Measurements from ENCODE around the gene FPGS.

Gene FPGS

DNA sequence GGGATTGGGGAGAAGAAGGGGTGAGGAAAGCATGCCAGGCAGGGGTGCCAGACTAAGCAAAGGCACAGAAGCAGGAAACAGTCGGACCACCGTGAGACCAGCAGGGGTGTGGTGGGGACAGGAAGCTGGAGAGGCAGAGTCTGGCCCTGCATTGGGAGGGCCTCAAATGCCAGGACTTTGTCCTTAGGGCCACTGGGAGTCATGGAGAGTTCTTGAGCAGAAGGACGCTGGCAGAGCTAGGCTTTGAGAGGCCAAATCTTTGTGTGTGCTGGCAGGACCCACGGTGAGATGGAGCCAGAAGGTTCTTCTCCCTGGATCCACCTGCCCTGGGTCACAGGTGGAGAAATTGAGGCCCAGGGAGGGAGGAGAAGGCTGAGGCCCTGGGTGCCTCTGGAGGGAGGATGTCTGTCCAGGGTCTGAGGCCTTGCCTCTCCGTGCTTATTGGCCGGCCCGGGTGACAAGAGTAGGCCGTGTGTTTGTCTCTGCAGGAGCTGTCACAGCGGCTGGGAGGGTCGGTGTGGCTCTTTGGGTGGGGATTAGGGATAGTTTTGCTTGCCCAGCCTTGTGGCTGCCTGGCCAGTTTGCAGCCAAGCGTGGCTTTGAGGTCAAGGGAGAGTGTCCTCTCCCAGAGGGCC is 53.5 kb downstream of the FPGS start:
- H3K79me2 ChIP-seq (ENCODE audit: insufficient read depth, low read length), result no peaks in the 10 kb centered on the region
- no peaks in the 10 kb centered on the region for H3K9me3 ChIP-seq (ENCODE audit: insufficient read depth, low read length, severe bottlenecking)
- H2AFZ ChIP-seq (ENCODE audit: low read depth, low read length), result no peak overlapping the region
- TF ChIP-seq, protein P1, sequence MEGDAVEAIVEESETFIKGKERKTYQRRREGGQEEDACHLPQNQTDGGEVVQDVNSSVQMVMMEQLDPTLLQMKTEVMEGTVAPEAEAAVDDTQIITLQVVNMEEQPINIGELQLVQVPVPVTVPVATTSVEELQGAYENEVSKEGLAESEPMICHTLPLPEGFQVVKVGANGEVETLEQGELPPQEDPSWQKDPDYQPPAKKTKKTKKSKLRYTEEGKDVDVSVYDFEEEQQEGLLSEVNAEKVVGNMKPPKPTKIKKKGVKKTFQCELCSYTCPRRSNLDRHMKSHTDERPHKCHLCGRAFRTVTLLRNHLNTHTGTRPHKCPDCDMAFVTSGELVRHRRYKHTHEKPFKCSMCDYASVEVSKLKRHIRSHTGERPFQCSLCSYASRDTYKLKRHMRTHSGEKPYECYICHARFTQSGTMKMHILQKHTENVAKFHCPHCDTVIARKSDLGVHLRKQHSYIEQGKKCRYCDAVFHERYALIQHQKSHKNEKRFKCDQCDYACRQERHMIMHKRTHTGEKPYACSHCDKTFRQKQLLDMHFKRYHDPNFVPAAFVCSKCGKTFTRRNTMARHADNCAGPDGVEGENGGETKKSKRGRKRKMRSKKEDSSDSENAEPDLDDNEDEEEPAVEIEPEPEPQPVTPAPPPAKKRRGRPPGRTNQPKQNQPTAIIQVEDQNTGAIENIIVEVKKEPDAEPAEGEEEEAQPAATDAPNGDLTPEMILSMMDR (IDR thresholded peaks at IDR 0.05; ENCODE audit: borderline replicate concordance, extremely low read depth, low read length, poor library complexity, severe bottlenecking), result no peak
- TF ChIP-seq EZH2 (IDR thresholded peaks at IDR 0.05; ENCODE audit: borderline replicate concordance, low read depth, low read length, severe bottlenecking), result no peak
- H3K4me3 ChIP-seq (ENCODE audit: low read depth in 1 of 2, low read length in 2 of 2), result no peak overlapping the region
- H3K27me3 ChIP-seq (ENCODE audit: insufficient read depth, low read length, poor library complexity), result no peaks in the 10 kb centered on the region
- H3K27ac ChIP-seq (ENCODE audit: low read length), result no peak overlapping the region
- no peaks in the 10 kb centered on the region for H3K36me3 ChIP-seq (ENCODE audit: insufficient read depth, low read length)
- ATAC-seq (ENCODE audit: insufficient read depth, low read depth), result no peak
- H4K20me1 ChIP-seq (ENCODE audit: insufficient read depth, low read length), result no peaks in the 10 kb centered on the region
- no peaks in the 10 kb centered on the region for H3K4me1 ChIP-seq (ENCODE audit: insufficient read depth, low read length)
- no peak for DNase-seq
- H3K4me2 ChIP-seq (ENCODE audit: insufficient read depth, low read length), result no peak overlapping the region
- no peak overlapping the region for H3K9ac ChIP-seq (ENCODE audit: low read depth, low read length)

DNA sequence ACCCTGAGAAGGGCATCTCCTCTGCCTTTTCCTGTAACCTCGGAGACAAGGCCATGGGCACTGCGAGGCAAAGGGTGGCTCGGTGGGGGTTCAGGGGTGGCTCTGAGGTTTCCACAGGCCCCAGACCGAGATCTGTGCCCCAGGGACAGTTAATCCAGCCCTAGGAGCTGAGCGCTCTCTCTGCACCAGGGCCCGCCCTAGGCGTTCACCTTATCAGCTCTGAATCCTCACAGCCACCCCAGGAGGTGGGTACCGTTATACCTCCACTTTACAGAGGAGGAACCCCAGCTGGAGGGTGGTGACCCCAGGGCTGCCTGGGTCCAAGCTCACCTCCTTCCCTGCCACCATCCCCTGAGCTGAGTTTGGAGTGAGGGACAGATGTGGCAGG is 54.0 kb downstream of the FPGS start:
- ATAC-seq (ENCODE audit: insufficient read depth, low read depth) (no peak), DNase-seq (no peak)
- H3K9ac ChIP-seq (ENCODE audit: low read depth, low read length), result no peak overlapping the region
- no peak overlapping the region for H3K4me3 ChIP-seq (ENCODE audit: low read depth in 1 of 2, low read length in 2 of 2)
- H3K27ac ChIP-seq (ENCODE audit: low read length), result no peak overlapping the region
- H3K4me1 ChIP-seq (ENCODE audit: insufficient read depth, low read length), result peaks cover 5% of the 10 kb centered on the region
- H3K27me3 ChIP-seq (ENCODE audit: insufficient read depth, low read length, poor library complexity), result no peaks in the 10 kb centered on the region
- TF ChIP-seq, protein P1 (IDR thresholded peaks at IDR 0.05; ENCODE audit: borderline replicate concordance, extremely low read depth, low read length, poor library complexity, severe bottlenecking), result no peak
- TF ChIP-seq EZH2 (IDR thresholded peaks at IDR 0.05; ENCODE audit: borderline replicate concordance, low read depth, low read length, severe bottlenecking), result no peak
- H3K36me3 ChIP-seq (ENCODE audit: insufficient read depth, low read length), result no peaks in the 10 kb centered on the region
- no peak overlapping the region for H3K4me2 ChIP-seq (ENCODE audit: insufficient read depth, low read length)
- H2AFZ ChIP-seq (ENCODE audit: low read depth, low read length), result no peak overlapping the region
- H4K20me1 ChIP-seq (ENCODE audit: insufficient read depth, low read length), result no peaks in the 10 kb centered on the region
- no peaks in the 10 kb centered on the region for H3K79me2 ChIP-seq (ENCODE audit: insufficient read depth, low read length)
- H3K9me3 ChIP-seq (ENCODE audit: insufficient read depth, low read length, severe bottlenecking), result no peaks in the 10 kb centered on the region

DNA sequence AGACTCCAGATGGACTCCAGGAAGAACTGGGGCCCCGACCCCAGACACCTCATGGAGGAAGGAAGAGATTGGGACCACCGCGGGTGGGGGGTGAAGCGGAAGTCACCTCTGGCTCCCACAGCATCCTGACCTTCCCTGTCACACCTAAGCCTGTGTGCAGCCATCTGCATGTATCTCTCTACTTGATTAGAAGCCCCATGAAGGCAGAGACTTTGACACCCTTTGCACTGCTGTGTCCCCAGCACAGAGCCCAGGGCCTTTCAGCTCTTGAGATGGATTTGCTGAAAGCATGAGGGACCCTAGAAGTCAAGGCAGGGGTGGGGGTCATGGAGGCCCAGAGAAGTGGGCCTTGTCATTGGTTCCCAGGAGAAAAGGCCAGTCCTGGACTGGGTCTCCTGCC is 54.6 kb downstream of the FPGS start:
- no peak overlapping the region for H3K4me2 ChIP-seq (ENCODE audit: insufficient read depth, low read length)
- no peaks in the 10 kb centered on the region for H3K79me2 ChIP-seq (ENCODE audit: insufficient read depth, low read length)
- no peak for ATAC-seq (ENCODE audit: insufficient read depth, low read depth)
- no peaks in the 10 kb centered on the region for H3K27me3 ChIP-seq (ENCODE audit: insufficient read depth, low read length, poor library complexity)
- H3K4me3 ChIP-seq (ENCODE audit: low read depth in 1 of 2, low read length in 2 of 2), result no peak overlapping the region
- H4K20me1 ChIP-seq (ENCODE audit: insufficient read depth, low read length), result no peaks in the 10 kb centered on the region
- TF ChIP-seq, protein P1 (IDR thresholded peaks at IDR 0.05; ENCODE audit: borderline replicate concordance, extremely low read depth, low read length, poor library complexity, severe bottlenecking), result no peak
- no peak for TF ChIP-seq EZH2 (IDR thresholded peaks at IDR 0.05; ENCODE audit: borderline replicate concordance, low read depth, low read length, severe bottlenecking)
- no peaks in the 10 kb centered on the region for H3K9me3 ChIP-seq (ENCODE audit: insufficient read depth, low read length, severe bottlenecking)
- no peak overlapping the region for H3K27ac ChIP-seq (ENCODE audit: low read length)
- H3K4me1 ChIP-seq (ENCODE audit: insufficient read depth, low read length), result peaks cover 10% of the 10 kb centered on the region
- H3K36me3 ChIP-seq (ENCODE audit: insufficient read depth, low read length), result no peaks in the 10 kb centered on the region
- H2AFZ ChIP-seq (ENCODE audit: low read depth, low read length), result no peak overlapping the region
- DNase-seq, result no peak
- H3K9ac ChIP-seq (ENCODE audit: low read depth, low read length), result no peak overlapping the region

All from DND-41 (cell line).